HCT116 (cell line): ENCODE results near the gene C20orf144. TPM values are rescaled to one million over a fixed set of nuclear protein-coding genes. Genes with fewer than 3 reads are reported as not detected.
"Not testable (repeated sequence)": the region's sequence is repeated elsewhere in the genome, so short reads cannot be mapped to it uniquely, and the experiment has no call there.

ENCODE experiments used
- ATAC-seq: fragments of 200-7000 bp; cut with Tn5 transposase; 2 replicates; pipeline ENCODE4 v1.9.1; 2020; ENCODE audit warnings: mild to moderate bottlenecking, moderate library complexity
- BruUV-seq: library from RNA; stranded (reverse); fragments of 400-500 nt; replicated peaks from 2 replicates; lab custom pipeline; 2021; lab: Mats Ljungman, UMichigan
- CTCF ChIA-PET: fragments of 300-600 bp; sonication (Branson Sonifier 250); formaldehyde crosslinking; loops from one replicate; lab custom pipeline; 2021; ENCODE audit warnings: antibody characterized with exemption; lab: Charles Lee
- POLR2A ChIA-PET: fragments of 300-600, 350-600 bp; sonication (Branson Sonifier 250); formaldehyde crosslinking; loops from one replicate; lab custom pipeline; 2021; ENCODE audit warnings: antibody characterized with exemption; lab: Charles Lee
- RAD21 ChIA-PET, 2 experiments: fragments of 300-600 bp; sonication (Branson Sonifier 250); formaldehyde crosslinking; loops; one replicate each; lab custom pipeline; 2023; ENCODE audit warnings: low total read pairs in 2 of 2; ENCODE audit not compliant: uncharacterized antibody in 2 of 2, unreplicated experiment in 2 of 2, low non-redundant PET in 1 of 2; lab: Charles Lee
- DNase-seq: peaks from one replicate; pipeline ENCODE4 v3.0.0-alpha.2; 2010; ENCODE audit warnings: low read depth, low spot score
- H2AFZ ChIP-seq: fragments of 200-600 bp; shearing (Covaris generic), sonication (generic); 2 replicates; pipeline ENCODE4 v1.6.1; 2017; ENCODE audit warnings: low read depth, mixed run types, mixed read lengths, antibody characterized with exemption, low read length; ENCODE audit not compliant: poor library complexity, severe bottlenecking
- H3K27ac ChIP-seq: 2 replicates; pipeline ENCODE4 v1.5.1; 2012; ENCODE audit warnings: low read depth, low read length
- H3K27me3 ChIP-seq: fragments of 200-600 bp; sonication (generic); 2 replicates; pipeline ENCODE4 v1.6.1; 2016; ENCODE audit warnings: mixed run types, low read length, mixed read lengths; ENCODE audit not compliant: insufficient read depth
- H3K36me3 ChIP-seq, 2 experiments: fragments of 200-500 bp in 1 of 2; fragments of 200-600 bp in 1 of 2; sonication (Bioruptor generic) in 1 of 2; sonication (generic) in 1 of 2; 2 replicates each; pipeline versions ENCODE4 v1.5.1 to v1.6.1; 2014 to 2016; ENCODE audit warnings: low read length in 2 of 2, inconsistent platforms in 1 of 2, mixed read lengths in 1 of 2, mixed run types in 1 of 2; ENCODE audit not compliant: insufficient read depth in 2 of 2, control insufficient read depth in 1 of 2
- H3K4me1 ChIP-seq, 2 experiments: fragments of 200-600 bp in 1 of 2; sonication (generic) in 1 of 2; 2 replicates each; pipeline versions ENCODE4 v1.5.1 to v1.6.1; 2012 to 2017; ENCODE audit warnings: low read length in 2 of 2, inconsistent platforms in 1 of 2, mild to moderate bottlenecking in 1 of 2, mixed read lengths in 1 of 2, mixed run types in 1 of 2, moderate library complexity in 1 of 2; ENCODE audit not compliant: insufficient read depth in 2 of 2, control insufficient read depth in 1 of 2
- H3K4me2 ChIP-seq: fragments of 200-600 bp; sonication (generic); 2 replicates; pipeline ENCODE4 v1.6.1; 2017; ENCODE audit warnings: mixed run types, low read length, mixed read lengths
- H3K4me3 ChIP-seq, 2 experiments: fragments of 200-600 bp in 1 of 2; sonication (generic) in 1 of 2; replicated peaks in 1 of 2; 2 replicates each; pipeline ENCODE4 v1.5.1; 2011 to 2016; ENCODE audit warnings: low read length in 2 of 2, control low read depth in 1 of 2, low read depth in 1 of 2, mild to moderate bottlenecking in 1 of 2, mixed read lengths in 1 of 2, mixed run types in 1 of 2
- H3K79me2 ChIP-seq: fragments of 200-600 bp; sonication (generic); 2 replicates; pipeline ENCODE4 v1.6.1; 2017; ENCODE audit warnings: mild to moderate bottlenecking, mixed run types, low read length, moderate library complexity, mixed read lengths; ENCODE audit not compliant: insufficient read depth
- H3K9ac ChIP-seq: fragments of 200-600 bp; sonication (generic); 2 replicates; pipeline ENCODE4 v1.6.1; 2016; ENCODE audit warnings: low read length, mixed read lengths
- H3K9me2 ChIP-seq: fragments of 200-600 bp; sonication (generic), shearing (Covaris generic); 2 replicates; pipeline ENCODE4 v1.6.1; 2017; ENCODE audit warnings: mixed run types, mild to moderate bottlenecking, moderate library complexity; ENCODE audit not compliant: insufficient read depth
- H3K9me3 ChIP-seq, 2 experiments: fragments of 200-500 bp in 1 of 2; fragments of 200-600 bp in 1 of 2; sonication (Bioruptor generic) in 1 of 2; sonication (generic) in 1 of 2; 2 replicates each; pipeline ENCODE4 v1.6.1; 2014 to 2017; ENCODE audit warnings: low read length in 2 of 2, mixed read lengths in 2 of 2, inconsistent platforms in 1 of 2, low read depth in 1 of 2, mild to moderate bottlenecking in 1 of 2, mixed run types in 1 of 2, moderate library complexity in 1 of 2; ENCODE audit not compliant: control insufficient read depth in 1 of 2, insufficient read depth in 1 of 2
- H4K20me1 ChIP-seq: fragments of 200-600 bp; sonication (generic), shearing (Covaris generic); 2 replicates; pipeline ENCODE4 v1.6.1; 2017; ENCODE audit warnings: mixed run types, mild to moderate bottlenecking, moderate library complexity; ENCODE audit not compliant: insufficient read depth
- POLR2AphosphoS5 ChIP-seq: IDR thresholded peaks from 2 replicates; pipeline ENCODE4 v1.6.1; 2011; ENCODE audit warnings: mild to moderate bottlenecking, low read depth, low read length, moderate library complexity
- RAD21 ChIP-seq: IDR thresholded peaks from 2 replicates; pipeline ENCODE4 v1.6.1; 2012; ENCODE audit warnings: low read depth, mild to moderate bottlenecking
- SRF ChIP-seq: IDR thresholded peaks from 2 replicates; pipeline ENCODE4 v1.6.1; 2012; ENCODE audit warnings: low read depth
- intact Hi-C: fragments of 100-400 bp; cut with micrococcal nuclease; formaldehyde crosslinking; loops from 2 replicates; pipeline ENCODE4 v1.10.0; 2022
- total RNA-seq: library from RNA; stranded (reverse); gene quantifications from one replicate; pipeline ENCODE4 v1.2.1, GENCODE V29; 2021; ENCODE audit not compliant: unreplicated experiment
- TF ChIP-seq, protein P1 (sequence below): IDR thresholded peaks from 2 replicates; pipeline ENCODE4 v1.6.1; 2012
- TF ChIP-seq, protein P2 (sequence below): IDR thresholded peaks from 2 replicates; pipeline ENCODE4 v1.6.1; 2011; ENCODE audit warnings: mild to moderate bottlenecking, low read length, moderate library complexity; ENCODE audit not compliant: insufficient replicate concordance; ENCODE audit errors: extremely low read depth
- TF ChIP-seq, protein P3 (sequence below), 3 experiments: fragments of 200-600 bp in 1 of 3; sonication (generic) in 1 of 3; IDR thresholded peaks in 2 of 3; conservative IDR thresholded peaks in 1 of 3; 2 replicates each; pipeline ENCODE4 v1.5.1; 2012 to 2017; ENCODE audit warnings: low read depth in 2 of 3, low read length in 2 of 3, antibody characterized with exemption in 1 of 3, borderline replicate concordance in 1 of 3, control low read depth in 1 of 3, mild to moderate bottlenecking in 1 of 3, mixed read lengths in 1 of 3, mixed run types in 1 of 3, moderate library complexity in 1 of 3; ENCODE audit not compliant: insufficient read depth in 1 of 3

C20orf144 gene
- total RNA-seq, 1 experiment from 2014 or later = 0.37 TPM

DNA sequence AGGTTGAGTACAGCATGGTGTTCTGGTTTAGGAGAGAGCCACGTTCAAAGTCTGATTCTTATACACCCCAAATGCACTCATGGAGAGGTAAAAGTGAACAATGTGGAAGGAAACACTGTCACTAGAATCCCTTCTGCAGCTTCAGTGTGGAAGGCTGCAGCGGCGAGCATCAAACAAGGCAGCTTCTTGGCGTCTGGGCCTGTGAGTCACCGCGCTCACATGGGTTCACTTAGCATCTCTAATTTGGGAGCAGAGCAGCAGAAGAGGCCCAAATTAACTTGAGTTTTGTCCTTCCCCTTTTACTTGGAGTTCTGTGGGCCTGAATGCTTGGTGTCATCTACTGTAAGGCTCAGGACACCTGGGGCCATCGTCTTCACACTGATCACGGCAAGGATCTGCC is 35.0 kb downstream of the C20orf144 start:
- Histone ChIP-seq H3K79me2 (no peaks in the 10 kb centered on the region), H3K9me2 (no peaks in the 10 kb centered on the region), H3K9ac (no peak overlapping the region), H3K4me2 (no peak overlapping the region), H3K36me3 (no peaks in the 10 kb centered on the region), H2AFZ (no peak overlapping the region), H3K27me3 (no peaks in the 10 kb centered on the region), H3K4me3 (no peak overlapping the region), H3K27ac (no peak overlapping the region), H4K20me1 (no peaks in the 10 kb centered on the region), H3K9me3 (no peaks in the 10 kb centered on the region), H3K4me1 (no peaks in the 10 kb centered on the region)
- CTCF ChIA-PET = interaction anchor here (0.6 kb wide), 1 partner anchor 432 kb away, joined by 3 read pairs; no protein-coding TSS in a partner anchor
- RAD21 ChIA-PET = no interaction called here
- DNase-seq (no peak), ATAC-seq (no peak)
- POLR2A ChIA-PET = interaction anchor here (0.9 kb wide), 1 partner anchor 23 kb away, joined by 3 read pairs; no protein-coding TSS in a partner anchor
- BruUV-seq = no TSS peak
- TF ChIP-seq, protein P1, sequence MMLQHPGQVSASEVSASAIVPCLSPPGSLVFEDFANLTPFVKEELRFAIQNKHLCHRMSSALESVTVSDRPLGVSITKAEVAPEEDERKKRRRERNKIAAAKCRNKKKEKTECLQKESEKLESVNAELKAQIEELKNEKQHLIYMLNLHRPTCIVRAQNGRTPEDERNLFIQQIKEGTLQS = no peak
- TF ChIP-seq POLR2AphosphoS5 (no peak), RAD21 (no peak), SRF (no peak)
- TF ChIP-seq, protein P2, sequence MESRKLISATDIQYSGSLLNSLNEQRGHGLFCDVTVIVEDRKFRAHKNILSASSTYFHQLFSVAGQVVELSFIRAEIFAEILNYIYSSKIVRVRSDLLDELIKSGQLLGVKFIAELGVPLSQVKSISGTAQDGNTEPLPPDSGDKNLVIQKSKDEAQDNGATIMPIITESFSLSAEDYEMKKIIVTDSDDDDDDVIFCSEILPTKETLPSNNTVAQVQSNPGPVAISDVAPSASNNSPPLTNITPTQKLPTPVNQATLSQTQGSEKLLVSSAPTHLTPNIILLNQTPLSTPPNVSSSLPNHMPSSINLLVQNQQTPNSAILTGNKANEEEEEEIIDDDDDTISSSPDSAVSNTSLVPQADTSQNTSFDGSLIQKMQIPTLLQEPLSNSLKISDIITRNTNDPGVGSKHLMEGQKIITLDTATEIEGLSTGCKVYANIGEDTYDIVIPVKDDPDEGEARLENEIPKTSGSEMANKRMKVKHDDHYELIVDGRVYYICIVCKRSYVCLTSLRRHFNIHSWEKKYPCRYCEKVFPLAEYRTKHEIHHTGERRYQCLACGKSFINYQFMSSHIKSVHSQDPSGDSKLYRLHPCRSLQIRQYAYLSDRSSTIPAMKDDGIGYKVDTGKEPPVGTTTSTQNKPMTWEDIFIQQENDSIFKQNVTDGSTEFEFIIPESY = no peak
- TF ChIP-seq, protein P3, sequence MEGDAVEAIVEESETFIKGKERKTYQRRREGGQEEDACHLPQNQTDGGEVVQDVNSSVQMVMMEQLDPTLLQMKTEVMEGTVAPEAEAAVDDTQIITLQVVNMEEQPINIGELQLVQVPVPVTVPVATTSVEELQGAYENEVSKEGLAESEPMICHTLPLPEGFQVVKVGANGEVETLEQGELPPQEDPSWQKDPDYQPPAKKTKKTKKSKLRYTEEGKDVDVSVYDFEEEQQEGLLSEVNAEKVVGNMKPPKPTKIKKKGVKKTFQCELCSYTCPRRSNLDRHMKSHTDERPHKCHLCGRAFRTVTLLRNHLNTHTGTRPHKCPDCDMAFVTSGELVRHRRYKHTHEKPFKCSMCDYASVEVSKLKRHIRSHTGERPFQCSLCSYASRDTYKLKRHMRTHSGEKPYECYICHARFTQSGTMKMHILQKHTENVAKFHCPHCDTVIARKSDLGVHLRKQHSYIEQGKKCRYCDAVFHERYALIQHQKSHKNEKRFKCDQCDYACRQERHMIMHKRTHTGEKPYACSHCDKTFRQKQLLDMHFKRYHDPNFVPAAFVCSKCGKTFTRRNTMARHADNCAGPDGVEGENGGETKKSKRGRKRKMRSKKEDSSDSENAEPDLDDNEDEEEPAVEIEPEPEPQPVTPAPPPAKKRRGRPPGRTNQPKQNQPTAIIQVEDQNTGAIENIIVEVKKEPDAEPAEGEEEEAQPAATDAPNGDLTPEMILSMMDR (IDR thresholded peaks at IDR 0.05 in 2 of 3, conservative IDR thresholded peaks at IDR 0.05 in 1 of 3; ENCODE audit: borderline replicate concordance in 1 of 3, insufficient read depth in 1 of 3, low read depth in 2 of 3, low read length in 2 of 3) = no peak
- intact Hi-C loops = no loop called here

DNA sequence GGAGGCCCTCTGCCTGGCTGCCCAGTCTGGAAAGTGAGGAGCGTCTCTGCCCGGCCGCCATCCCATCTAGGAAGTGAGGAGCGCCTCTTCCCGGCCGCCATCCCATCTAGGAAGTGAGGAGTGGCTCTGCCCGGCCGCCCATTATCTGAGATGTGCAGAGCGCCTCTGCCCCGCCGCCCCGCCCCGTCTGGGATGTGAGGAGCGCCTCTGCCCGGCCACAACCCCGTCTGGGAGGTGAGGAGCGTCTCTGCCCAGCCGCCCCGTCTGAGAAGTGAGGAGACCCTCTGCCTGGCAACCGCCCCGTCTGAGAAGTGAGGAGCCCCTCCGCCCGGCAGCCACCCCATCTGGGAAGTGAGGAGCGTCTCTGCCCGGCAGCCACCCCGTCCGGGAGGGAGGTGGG is 36.8 kb downstream of the C20orf144 start:
- BruUV-seq, H3K36me3 ChIP-seq, H3K4me3 ChIP-seq, RAD21 ChIA-PET, H3K4me1 ChIP-seq, H3K9ac ChIP-seq, H3K9me2 ChIP-seq, POLR2A ChIA-PET, DNase-seq, H3K79me2 ChIP-seq, H3K4me2 ChIP-seq, intact Hi-C loops, H4K20me1 ChIP-seq, ATAC-seq, H3K27ac ChIP-seq, H2AFZ ChIP-seq, CTCF ChIA-PET, H3K27me3 ChIP-seq, H3K9me3 ChIP-seq: not testable (repeated sequence)

DNA sequence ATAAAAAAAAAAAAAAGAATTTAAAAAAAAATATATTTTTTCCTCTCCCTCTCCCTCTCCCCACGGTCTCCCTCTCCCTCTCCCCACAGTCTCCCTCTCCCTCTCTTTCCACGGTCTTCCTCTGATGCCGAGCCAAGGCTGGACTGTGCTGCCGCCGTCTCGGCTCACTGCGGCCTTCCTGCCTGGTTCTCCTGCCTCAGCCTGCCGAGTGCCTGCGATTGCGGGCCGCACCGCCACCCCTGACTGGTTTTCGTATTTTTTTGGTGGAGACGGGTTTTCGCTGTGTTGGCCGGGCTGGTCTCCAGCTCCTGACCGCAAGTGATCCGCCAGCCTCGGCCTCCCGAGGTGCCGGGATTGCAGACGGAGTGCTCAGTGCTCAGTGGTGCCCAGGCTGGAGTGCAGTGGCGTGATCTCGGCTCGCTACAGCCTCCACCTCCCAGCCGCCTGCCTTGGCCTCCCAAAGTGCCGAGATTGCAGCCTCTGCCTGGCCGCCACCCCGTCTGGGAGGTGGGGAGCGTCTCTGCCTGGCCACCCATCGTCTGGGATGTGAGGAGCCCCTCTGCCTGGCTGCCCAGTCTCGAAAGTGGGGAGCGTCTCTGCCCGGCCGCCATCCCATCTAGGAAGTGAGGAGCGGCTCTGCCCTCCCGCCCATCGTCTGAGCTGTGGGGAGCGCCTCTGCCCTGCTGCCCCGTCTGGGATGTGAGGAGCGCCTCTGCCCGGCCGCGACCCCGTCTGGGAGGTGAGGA is 38.7 kb downstream of the C20orf144 start:
- RAD21 ChIA-PET, H2AFZ ChIP-seq, H3K4me1 ChIP-seq, CTCF ChIA-PET, POLR2A ChIA-PET, H3K4me3 ChIP-seq, H3K27ac ChIP-seq, H3K36me3 ChIP-seq, H3K9me2 ChIP-seq, H3K9ac ChIP-seq, ATAC-seq, DNase-seq, intact Hi-C loops, H4K20me1 ChIP-seq, H3K27me3 ChIP-seq, H3K4me2 ChIP-seq, BruUV-seq, H3K79me2 ChIP-seq, H3K9me3 ChIP-seq: not testable (repeated sequence)
